Stomach smooth muscle (tissue), 2 donors: Measurements from ENCODE around the gene TXK.
"Not testable (repeated sequence)": the region's sequence is repeated elsewhere in the genome, so short reads cannot be mapped to it uniquely, and the experiment has no call there.

Experiments
- H3K27ac ChIP-seq: one replicate; pipeline ENCODE4 v1.7.0; 2013; ENCODE audit warnings: mild to moderate bottlenecking, low read length, inconsistent platforms
- H3K27me3 ChIP-seq, 2 donors: one replicate each; pipeline ENCODE4 v1.7.0; 2013; ENCODE audit warnings: low read length in 2 of 2; ENCODE audit not compliant: insufficient read depth in 2 of 2, control insufficient read depth in 1 of 2
- H3K36me3 ChIP-seq, 2 donors: one replicate each; pipeline ENCODE4 v1.7.0; 2013; ENCODE audit warnings: low read length in 2 of 2; ENCODE audit not compliant: control insufficient read depth in 2 of 2, insufficient read depth in 2 of 2
- H3K4me1 ChIP-seq: one replicate; pipeline ENCODE4 v1.7.0; 2013; ENCODE audit warnings: low read length; ENCODE audit not compliant: control insufficient read depth, insufficient read depth
- H3K4me3 ChIP-seq, 2 donors: one replicate each; pipeline ENCODE4 v1.7.0; 2013; ENCODE audit warnings: low read length in 2 of 2
- H3K9ac ChIP-seq, 2 donors: one replicate each; pipeline ENCODE4 v1.7.0; 2013; ENCODE audit warnings: low read length in 2 of 2, mild to moderate bottlenecking in 1 of 2
- H3K9me3 ChIP-seq, 2 donors: one replicate each; pipeline ENCODE4 v1.7.0; 2013; ENCODE audit warnings: low read length in 2 of 2; ENCODE audit not compliant: control insufficient read depth in 2 of 2
- donor health status: healthy.
- donor health status: Pancreatic carcinoma.

TXK gene

DNA sequence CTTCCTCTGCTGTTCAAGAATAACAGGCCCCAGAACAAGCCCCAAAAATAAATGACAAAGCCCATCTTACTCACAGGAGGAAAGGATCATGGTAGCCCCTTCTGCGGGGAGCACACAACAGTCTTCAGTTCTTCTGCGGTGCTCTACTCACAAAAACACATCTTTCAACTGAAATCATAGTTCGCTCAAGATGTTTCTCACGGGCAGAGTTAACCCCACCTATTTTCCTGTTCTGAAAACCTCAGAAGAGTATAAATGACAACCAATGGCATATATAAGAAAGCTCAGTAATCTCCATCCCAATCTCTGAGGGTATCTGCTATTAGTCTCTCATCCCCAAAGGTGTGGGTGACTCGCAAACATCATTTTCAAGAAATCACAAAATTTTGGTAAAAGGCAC, at the start of gene TXK:
TSS of gene TXK (minus strand) at position 170 of the 400 bp plus-strand sequence. CDS start at position 90, 80 bp downstream.
- H3K27me3 ChIP-seq, result no peaks in the 10 kb centered on the region
- H3K27ac ChIP-seq, result no peak within 1 kb of the TSS
- H3K4me3 ChIP-seq, result no peak within 1 kb of the TSS
- no peaks in the 10 kb centered on the region for H3K36me3 ChIP-seq
- H3K9me3 ChIP-seq, result no peaks in the 10 kb centered on the region
- no peak within 1 kb of the TSS for H3K9ac ChIP-seq
- H3K4me1 ChIP-seq, result no peaks in the 10 kb centered on the region

DNA sequence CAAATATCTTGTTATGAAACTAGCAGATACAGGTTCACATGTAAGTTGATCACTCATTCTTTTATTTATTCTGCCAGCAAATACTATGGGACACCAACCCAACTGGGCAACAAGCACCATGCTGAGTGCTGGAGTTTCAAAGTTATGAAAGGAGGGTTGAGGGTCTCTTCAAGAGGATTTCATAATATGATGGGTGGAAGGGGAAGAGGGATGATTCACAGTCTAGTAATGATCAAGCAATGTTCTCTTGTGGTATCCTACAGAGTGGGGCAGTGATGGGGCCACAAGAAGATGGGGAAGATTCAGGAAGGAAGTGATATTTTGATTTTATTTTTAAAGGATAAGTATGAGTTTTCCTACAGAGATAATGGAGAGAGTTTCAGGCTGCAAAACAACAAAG, 46.2 kb upstream of the TXK start:
- Histone ChIP-seq H3K4me1 (no peaks in the 10 kb centered on the region), H3K27ac (no peak overlapping the region), H3K27me3 (no peaks in the 10 kb centered on the region), H3K9ac (no peak overlapping the region), H3K4me3 (no peak overlapping the region), H3K9me3 (no peaks in the 10 kb centered on the region), H3K36me3 (no peaks in the 10 kb centered on the region)

GRCh38 chr4:48178931-48179330, 44.9 kb upstream of the TXK start:
- H3K36me3 ChIP-seq, result no peaks in the 10 kb centered on the region
- no peak overlapping the region for H3K27ac ChIP-seq
- H3K4me3 ChIP-seq, result no peak overlapping the region
- no peaks in the 10 kb centered on the region for H3K27me3 ChIP-seq
- no peak overlapping the region for H3K9ac ChIP-seq
- no peaks in the 10 kb centered on the region for H3K4me1 ChIP-seq
- H3K9me3 ChIP-seq, result no peaks in the 10 kb centered on the region

- H3K4me1 ChIP-seq, result no peaks in the 10 kb centered on the region
- no peak overlapping the region for H3K4me3 ChIP-seq
- no peaks in the 10 kb centered on the region for H3K36me3 ChIP-seq
- H3K27ac ChIP-seq, result no peak overlapping the region
- H3K27me3 ChIP-seq, result no peaks in the 10 kb centered on the region
- no peak overlapping the region for H3K9ac ChIP-seq
- H3K9me3 ChIP-seq, result no peaks in the 10 kb centered on the region
Measured at GRCh38 chr4:48175806-48176205, 41.8 kb upstream of the TXK start.

GRCh38 chr4:48175328-48175727, 41.3 kb upstream of the TXK start:
- H3K9me3 ChIP-seq, result no peaks in the 10 kb centered on the region
- no peak overlapping the region for H3K27ac ChIP-seq
- no peaks in the 10 kb centered on the region for H3K27me3 ChIP-seq
- H3K36me3 ChIP-seq, result no peaks in the 10 kb centered on the region
- H3K4me3 ChIP-seq, result no peak overlapping the region
- no peaks in the 10 kb centered on the region for H3K4me1 ChIP-seq
- H3K9ac ChIP-seq, result no peak overlapping the region

- Histone ChIP-seq H3K4me3 (no peak overlapping the region), H3K4me1 (no peaks in the 10 kb centered on the region), H3K9ac (no peak overlapping the region), H3K36me3 (no peaks in the 10 kb centered on the region), H3K27me3 (no peaks in the 10 kb centered on the region), H3K27ac (no peak overlapping the region), H3K9me3 (no peaks in the 10 kb centered on the region)
Measured at GRCh38 chr4:48173056-48173991, 39.3 kb upstream of the TXK start.

DNA sequence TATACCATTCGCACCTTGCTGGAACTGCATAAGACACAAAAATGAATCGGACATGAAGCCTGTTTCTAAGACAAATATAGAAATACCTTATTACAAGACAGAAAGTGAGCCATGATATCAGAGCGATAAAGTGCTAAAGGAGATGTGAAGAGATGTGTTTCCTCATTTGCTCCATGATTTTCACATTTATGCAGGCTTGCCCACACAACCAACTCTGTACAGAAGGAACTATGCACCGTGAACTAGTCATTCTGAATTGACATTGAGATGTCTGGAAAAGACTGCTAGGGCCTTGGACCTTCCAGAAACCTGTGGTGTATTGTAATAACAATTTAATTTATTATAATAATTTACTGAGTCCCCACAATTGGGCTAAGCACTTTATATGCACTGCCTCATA, 38.6 kb upstream of the TXK start:
- no peaks in the 10 kb centered on the region for H3K9me3 ChIP-seq
- no peak overlapping the region for H3K9ac ChIP-seq
- no peak overlapping the region for H3K4me3 ChIP-seq
- no peaks in the 10 kb centered on the region for H3K27me3 ChIP-seq
- H3K27ac ChIP-seq, result no peak overlapping the region
- H3K36me3 ChIP-seq, result no peaks in the 10 kb centered on the region
- H3K4me1 ChIP-seq, result no peaks in the 10 kb centered on the region

DNA sequence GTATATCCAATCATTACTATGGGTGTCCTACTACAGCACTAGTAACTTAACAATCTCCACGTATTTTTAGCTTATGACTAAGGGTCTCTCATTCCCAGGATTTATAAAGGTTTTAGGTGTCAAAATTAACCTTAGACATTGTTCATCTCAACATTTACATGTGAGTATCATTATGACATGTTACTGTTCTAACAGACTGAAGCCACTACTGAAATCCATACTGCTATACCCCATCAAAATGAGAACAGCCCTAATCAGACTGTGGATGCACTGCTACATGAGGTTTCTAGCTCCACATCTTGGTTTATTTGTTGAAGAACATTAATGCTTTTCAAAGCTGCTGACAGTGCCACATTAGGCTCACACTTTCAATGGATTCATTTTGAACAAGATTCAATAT, 35.6 kb upstream of the TXK start:
- H3K27me3 ChIP-seq, result no peaks in the 10 kb centered on the region
- no peak overlapping the region for H3K27ac ChIP-seq
- H3K4me1 ChIP-seq, result no peaks in the 10 kb centered on the region
- H3K9ac ChIP-seq, result no peak overlapping the region
- H3K4me3 ChIP-seq, result no peak overlapping the region
- H3K9me3 ChIP-seq, result no peaks in the 10 kb centered on the region
- H3K36me3 ChIP-seq, result no peaks in the 10 kb centered on the region

DNA sequence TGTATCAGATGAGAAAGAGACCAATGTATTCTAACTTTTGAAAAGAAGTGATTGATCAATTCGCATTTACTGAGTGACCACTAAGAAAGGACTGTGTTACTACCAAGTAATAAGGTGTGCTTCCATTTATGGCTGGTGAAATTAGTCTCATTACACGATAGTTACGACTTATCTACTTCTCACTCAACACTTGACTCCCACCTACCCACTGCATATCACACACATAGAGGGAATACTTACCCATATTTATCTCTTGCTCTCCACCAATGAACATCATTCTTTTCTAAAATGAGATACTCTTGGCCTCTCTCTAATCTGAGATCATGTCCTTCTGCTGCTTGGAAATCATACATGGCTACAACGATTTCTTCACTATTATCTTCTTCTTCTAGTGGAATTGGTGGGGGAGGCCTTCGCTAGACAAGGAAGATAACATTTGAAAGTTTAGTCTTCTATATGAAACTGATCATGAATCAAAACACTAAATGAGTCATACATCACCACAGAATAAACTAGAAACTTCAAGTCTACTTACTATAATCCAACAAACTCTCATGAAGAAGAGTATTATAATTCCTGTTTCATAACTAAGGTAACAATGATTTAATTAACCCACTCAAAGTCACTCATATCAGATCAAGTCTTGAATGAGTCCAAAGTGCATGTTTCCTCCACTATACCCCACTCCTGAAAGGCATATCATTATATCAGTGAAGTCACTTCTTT, 33.7 kb upstream of the TXK start:
- Histone ChIP-seq H3K36me3 (no peaks in the 10 kb centered on the region), H3K27me3 (no peaks in the 10 kb centered on the region), H3K9ac (no peak overlapping the region), H3K9me3 (no peaks in the 10 kb centered on the region), H3K4me3 (no peak overlapping the region), H3K27ac (no peak overlapping the region), H3K4me1 (no peaks in the 10 kb centered on the region)

DNA sequence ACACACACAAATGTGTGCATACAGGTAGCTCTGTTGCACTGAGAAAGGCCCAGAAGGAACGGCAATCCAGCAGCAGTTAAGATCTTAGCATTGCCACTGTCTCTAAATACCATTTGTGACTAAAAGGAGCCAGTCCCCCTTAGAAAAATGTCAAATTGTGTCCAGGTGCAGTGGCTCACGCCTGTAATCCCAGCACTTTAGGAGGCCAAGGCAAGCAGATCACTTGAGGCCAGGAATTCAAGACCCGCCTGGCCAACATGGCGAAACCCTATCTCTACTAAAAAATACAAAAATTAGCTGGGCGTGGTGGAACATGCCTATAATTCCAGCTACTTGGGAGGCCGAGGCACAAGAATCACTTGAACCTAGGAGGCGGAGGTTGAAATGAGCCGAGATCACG, 30.5 kb upstream of the TXK start:
- not testable (repeated sequence) for H3K4me1 ChIP-seq, H3K4me3 ChIP-seq, H3K27ac ChIP-seq, H3K9me3 ChIP-seq, H3K36me3 ChIP-seq, H3K9ac ChIP-seq, H3K27me3 ChIP-seq

DNA sequence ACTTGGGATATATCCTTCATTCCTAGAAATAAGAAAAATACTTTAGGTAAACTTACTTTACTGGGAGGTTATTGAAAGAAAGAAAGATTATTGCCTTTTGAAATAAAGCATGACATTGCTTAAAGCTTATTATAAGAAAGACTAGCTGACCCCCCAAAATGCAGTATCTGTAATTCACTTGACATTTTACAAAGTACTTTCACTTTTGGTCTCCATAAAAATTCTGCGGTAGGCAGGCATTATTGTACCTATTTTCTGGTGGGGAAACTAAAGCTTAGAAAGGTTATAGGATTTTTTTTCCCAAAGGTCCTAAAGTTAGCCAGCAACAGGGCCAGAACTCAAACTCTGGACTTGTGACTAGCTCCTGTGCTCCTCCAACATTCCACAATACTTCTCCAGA, 29.7 kb upstream of the TXK start:
- H3K27me3 ChIP-seq, result no peaks in the 10 kb centered on the region
- H3K36me3 ChIP-seq, result no peaks in the 10 kb centered on the region
- H3K27ac ChIP-seq, result no peak overlapping the region
- no peaks in the 10 kb centered on the region for H3K9me3 ChIP-seq
- H3K4me3 ChIP-seq, result no peak overlapping the region
- no peaks in the 10 kb centered on the region for H3K4me1 ChIP-seq
- H3K9ac ChIP-seq, result no peak overlapping the region
